ENCODE measurements around the gene SLC24A1.

DNA sequence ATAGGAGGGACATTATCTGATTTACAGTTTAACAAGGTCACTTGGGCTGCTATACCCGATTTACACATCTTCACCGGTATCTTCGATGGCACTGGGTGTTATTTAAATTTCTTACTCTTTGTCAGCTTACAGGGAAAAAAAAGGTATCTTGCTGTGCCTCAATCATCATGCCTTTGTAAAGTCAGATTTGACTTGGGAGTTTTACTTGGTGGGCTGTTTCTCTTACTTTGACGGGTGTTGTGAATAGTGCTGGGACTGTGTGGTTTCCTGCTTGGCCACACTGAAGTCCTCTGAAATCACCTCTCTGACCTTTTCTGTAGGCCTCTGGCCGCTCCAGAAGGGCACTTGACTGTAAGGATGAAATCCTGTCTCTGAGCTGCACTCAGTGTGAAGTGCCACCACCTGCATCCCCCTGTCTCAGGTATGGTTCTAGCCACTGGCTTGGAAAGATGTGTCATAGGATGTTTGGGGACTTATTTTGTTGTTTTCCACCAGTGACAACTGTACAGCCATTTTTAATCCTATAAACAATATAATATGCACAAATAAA, 3.1 kb upstream of the SLC24A1 start:
- TF ChIP-seq CTCF (conservative IDR thresholded peaks at IDR 0.05; ENCODE audit: low read depth, low read length) (no peak), EZH2 (IDR thresholded peaks at IDR 0.05; ENCODE audit: low read length, unreplicated experiment) (no peak)

Data from PC-3 (cell line).